Retinal pigment epithelial cell (primary cell): Measurements from ENCODE around the gene IVL.

Experiments used
- DNase-seq: peaks from one replicate; pipeline ENCODE4 v3.0.0-alpha.2; 2010; ENCODE audit warnings: low read depth
- H3K4me3 ChIP-seq: 2 replicates; pipeline ENCODE4 v1.5.1; 2011; ENCODE audit warnings: mild to moderate bottlenecking, low read length, control low read depth, moderate library complexity
- TF ChIP-seq, protein P1 (sequence below): conservative IDR thresholded peaks from 2 replicates; pipeline ENCODE4 v1.5.1; 2011; ENCODE audit warnings: low read depth, low read length, control low read depth, inconsistent platforms

Gene IVL

DNA sequence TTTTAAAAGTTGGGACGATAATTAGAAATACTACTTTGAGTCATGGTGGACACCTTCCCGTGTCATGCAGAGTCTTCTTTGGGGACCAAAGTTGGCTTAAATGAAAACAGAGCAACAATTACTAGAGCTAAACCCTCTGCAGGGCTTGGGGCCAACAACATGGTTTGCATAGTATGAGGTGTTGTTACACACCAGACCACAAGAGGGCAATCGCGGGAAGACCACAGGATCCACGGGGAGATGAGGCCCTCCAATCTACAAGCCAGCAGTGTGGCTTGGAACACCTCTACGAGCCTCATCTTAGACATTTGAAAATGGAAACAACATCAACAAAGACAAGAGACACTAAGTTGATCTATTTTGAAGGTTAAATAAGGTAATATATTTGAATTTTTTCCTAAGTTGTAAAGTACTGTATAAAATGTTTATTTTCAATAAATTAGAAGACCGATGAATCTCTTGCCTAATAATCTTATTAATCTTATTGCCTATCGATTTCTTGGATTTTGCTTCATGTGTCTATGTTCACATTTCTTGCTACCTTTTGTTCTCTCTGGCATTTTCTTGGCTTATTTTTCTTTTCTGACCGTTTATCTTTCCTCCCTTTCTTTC, 38.4 kb upstream of the IVL start:
- TF ChIP-seq, protein P1, sequence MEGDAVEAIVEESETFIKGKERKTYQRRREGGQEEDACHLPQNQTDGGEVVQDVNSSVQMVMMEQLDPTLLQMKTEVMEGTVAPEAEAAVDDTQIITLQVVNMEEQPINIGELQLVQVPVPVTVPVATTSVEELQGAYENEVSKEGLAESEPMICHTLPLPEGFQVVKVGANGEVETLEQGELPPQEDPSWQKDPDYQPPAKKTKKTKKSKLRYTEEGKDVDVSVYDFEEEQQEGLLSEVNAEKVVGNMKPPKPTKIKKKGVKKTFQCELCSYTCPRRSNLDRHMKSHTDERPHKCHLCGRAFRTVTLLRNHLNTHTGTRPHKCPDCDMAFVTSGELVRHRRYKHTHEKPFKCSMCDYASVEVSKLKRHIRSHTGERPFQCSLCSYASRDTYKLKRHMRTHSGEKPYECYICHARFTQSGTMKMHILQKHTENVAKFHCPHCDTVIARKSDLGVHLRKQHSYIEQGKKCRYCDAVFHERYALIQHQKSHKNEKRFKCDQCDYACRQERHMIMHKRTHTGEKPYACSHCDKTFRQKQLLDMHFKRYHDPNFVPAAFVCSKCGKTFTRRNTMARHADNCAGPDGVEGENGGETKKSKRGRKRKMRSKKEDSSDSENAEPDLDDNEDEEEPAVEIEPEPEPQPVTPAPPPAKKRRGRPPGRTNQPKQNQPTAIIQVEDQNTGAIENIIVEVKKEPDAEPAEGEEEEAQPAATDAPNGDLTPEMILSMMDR: peak; percentile 92
- H3K4me3 ChIP-seq: no peak overlapping the region
- DNase-seq: no peak

DNA sequence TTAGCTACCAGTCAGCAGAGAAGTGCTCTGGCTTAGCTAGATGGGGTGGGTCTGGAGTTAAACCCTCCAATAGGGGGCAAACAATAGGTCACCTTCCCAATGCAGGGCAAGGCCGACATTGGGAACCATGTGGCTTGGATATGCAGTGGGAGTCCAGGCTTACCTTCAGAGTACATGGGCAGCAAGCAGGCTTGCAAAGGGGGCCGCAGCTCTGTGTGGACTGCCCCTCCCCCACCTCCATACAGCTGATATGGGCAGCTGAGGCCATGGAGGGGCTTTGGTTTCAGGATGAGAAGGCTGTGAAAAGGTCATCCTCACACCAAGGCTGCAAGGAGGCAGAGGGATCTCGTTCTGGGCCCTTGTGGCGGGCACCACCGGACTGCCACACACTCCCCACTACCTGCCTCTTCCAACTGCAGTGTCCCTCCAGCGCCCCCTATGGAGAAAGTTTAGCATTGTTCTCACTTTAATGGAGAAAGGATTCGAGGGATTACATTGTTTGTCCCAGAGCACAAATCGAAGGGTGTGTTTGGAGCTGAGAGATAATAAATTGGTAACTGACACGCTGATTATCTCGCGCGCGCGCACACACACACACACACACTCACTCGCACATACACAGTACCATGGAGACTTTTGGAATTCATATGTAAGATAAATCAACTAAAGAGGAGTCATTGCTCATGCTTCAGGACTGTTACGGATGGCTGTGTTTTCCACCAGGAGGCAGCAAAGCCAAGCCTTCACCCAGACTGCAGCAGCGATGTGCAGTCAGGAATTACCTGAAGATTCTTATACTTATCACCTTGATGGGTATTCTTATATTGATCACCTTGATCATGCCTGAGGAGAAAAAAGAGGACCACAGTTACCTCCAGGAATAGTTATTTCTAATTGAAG, 37.3 kb upstream of the IVL start:
- TF ChIP-seq, protein P1: peak; percentile 78
- DNase-seq: no peak
- H3K4me3 ChIP-seq: no peak overlapping the region

DNA sequence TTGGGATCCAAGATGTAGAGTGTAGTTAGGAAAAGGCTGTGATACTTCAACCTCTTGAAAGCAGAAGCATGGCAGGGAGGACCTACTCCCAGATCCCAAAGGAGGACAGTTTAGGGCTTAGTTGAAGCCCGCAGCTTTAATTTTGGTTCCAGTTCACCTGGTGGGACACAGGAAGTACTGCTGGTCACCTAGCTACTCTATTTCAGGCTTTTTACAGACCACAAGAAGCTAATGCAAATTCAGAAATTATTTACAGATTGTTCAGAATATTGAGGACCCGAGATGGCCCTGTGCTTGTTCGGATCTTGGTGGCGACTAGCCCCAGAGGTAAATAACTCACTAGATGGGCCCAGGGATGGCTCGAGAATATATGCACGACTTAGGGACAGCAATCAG, 36.6 kb upstream of the IVL start:
- TF ChIP-seq, protein P1: no peak
- DNase-seq: no peak
- no peak overlapping the region for H3K4me3 ChIP-seq

DNA sequence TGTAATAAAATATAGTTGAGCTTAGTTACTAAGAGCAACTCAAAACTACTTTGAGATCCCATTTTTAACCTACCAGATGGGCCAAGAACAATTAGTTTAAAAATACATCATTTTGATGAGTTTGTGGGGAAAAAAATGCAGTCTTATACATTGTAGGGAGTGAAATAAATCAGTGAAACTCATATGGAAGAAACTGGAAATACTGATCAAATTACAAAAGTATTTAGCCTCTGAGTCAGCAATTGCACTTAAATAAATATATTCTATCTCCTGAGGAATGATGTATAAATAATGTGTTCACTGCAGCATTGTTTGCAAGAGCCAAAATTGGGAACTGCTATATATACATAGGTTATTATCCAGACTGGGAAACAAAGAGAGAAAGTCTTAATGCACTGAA, 34.9 kb upstream of the IVL start:
- TF ChIP-seq, protein P1: no peak
- no peak for DNase-seq
- no peak overlapping the region for H3K4me3 ChIP-seq

DNA sequence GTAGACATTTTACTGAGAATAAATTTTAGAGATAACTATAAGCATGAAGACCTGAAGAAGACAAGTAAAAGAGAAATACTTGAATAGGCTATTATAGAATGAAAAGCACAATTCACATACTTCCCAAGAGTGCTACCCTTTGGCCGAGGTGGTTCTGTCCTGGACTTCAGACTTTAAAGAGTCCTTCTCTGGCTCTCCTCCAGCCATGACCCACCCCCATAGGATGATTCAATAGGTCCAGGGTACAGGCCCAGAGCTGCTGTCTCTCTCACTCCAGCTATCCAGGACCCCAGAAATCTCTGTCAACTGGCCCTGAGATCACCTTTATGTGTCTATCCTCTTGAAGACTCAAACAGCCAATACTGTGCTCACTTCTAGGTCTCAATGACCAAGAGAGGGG, 31.5 kb upstream of the IVL start:
- no peak overlapping the region for H3K4me3 ChIP-seq
- TF ChIP-seq, protein P1: no peak
- DNase-seq: no peak

DNA sequence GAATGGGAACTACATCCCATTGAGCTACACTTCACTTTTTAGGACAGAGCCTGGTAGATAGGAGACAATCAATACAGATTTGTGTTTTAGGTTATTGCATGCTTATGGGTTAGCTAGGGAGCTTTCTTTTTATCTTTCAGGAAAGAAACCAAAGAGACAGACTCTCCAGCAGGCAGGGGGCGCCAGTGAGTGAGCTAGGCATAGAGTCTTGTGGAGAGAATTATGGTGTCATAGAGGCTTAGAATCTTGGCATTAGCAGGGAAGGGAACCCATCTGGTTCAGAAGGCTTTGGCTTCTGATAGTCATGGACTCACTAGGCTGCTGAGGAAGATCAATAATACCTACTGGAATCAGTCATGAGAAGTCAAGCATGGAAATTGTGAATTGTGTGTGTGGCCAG, 30.3 kb upstream of the IVL start, which contains the start of gene SMCP:
SMCP (plus strand) TSS at position 281 of the 400 bp plus-strand sequence. CDS start 6,101 bp downstream, outside the sequence.
- TF ChIP-seq, protein P1: peak; percentile 45
- no peak for DNase-seq
- H3K4me3 ChIP-seq: no peak within 1 kb of the TSS
